ENCODE data around the gene NUDT16L1. TPM values are rescaled to one million over a fixed set of nuclear protein-coding genes. Genes with fewer than 3 reads are reported as not detected.
A peak's percentile ranks its signal among the peaks of the same experiment; 100 is the strongest.

NUDT16L1 gene
- total RNA-seq, 1 donor from 2014 or later, result 52.3 TPM

DNA sequence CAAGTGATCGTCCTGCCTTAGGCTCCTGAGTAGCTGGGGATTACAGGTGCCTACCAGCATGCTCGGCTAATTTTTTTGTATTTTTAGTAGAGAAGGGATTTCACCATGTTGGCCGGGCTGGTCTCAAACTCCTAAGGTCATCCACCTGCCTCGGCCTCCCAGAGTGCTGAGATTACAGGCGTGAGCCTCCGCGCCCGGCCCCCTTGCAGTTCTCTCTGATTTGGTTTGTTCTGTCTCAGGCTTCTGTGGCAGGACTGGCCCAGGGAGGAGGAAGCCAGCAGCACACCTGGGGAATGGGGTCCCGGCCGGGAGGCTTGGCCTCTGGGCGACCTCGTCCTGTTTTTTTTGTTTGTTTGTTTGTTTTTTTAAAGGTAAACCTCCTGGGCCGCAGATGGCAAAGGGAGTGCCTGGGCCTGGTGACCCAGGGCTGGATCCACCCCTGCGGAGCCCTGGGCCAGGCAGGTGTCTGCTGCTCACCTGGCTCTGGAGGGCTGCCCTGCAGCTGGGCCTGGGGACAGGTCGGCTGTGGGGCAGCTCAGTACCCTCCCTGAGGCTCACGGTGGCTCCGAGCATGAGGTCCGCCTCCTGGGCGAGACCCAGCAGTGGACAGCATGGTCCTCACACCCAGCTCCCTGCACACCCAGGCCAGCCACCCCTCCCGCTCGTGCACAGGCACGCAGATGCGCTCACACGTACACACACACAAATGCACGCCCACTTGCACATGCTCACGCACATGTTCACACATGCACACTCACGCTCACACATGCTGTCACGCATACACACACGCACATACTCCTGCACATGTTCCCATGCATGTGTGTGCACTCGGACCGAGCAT lies 3.3 kb upstream of the NUDT16L1 start:
- intact Hi-C loops (cut with DNase I), result loop anchor here (10.0 kb wide), 1 partner anchor 265 kb away; the partner anchor contains the start of gene SEC14L5
- no peak for ATAC-seq

DNA sequence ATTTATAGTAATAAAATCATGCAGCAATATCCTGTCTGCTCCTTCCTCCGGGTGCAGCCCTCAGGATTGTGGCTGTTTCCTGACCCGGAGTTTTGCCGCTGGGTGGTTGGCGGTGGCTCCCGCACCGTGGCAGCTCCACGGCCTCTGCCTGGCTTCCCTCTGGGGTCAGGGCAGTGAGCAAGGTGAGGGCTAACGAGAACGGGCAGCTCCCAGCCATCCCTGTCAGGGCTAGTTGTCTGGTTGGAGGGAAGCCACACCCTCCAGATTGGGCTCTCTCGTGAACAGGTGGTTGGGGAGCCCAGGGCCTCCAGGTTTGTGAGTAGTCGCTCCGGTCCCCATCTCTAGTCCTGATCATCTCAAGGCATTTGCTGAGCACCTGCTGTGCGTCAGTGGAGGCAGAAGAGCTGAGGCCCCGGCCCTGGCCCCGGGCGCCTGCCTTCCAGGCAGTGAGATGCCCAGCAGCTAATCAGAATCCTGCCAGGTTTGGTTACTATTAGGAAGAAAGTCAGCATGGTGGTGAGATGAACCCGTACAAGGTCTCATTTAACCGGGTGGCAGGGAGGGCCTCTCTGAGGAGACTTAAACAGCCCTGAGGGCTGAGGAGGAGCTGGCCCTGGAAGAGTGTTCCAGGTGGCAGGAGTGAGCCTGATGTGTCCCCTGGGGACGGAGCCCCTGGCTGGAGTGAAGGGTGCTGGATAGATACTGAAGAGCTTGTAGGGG lies 2.3 kb upstream of the NUDT16L1 start:
- peak; percentile 49 for DNase-seq (ENCODE audit: missing footprints)
- intact Hi-C loops (cut with DNase I), result loop anchor here (10.0 kb wide), 1 partner anchor 264 kb away; the partner anchor contains the start of gene SEC14L5
- no peak for ATAC-seq

More for the DNA sequence above, 3.3 kb upstream of the NUDT16L1 start:
- peak; percentile 48 for DNase-seq (ENCODE audit: missing footprints)

DNA sequence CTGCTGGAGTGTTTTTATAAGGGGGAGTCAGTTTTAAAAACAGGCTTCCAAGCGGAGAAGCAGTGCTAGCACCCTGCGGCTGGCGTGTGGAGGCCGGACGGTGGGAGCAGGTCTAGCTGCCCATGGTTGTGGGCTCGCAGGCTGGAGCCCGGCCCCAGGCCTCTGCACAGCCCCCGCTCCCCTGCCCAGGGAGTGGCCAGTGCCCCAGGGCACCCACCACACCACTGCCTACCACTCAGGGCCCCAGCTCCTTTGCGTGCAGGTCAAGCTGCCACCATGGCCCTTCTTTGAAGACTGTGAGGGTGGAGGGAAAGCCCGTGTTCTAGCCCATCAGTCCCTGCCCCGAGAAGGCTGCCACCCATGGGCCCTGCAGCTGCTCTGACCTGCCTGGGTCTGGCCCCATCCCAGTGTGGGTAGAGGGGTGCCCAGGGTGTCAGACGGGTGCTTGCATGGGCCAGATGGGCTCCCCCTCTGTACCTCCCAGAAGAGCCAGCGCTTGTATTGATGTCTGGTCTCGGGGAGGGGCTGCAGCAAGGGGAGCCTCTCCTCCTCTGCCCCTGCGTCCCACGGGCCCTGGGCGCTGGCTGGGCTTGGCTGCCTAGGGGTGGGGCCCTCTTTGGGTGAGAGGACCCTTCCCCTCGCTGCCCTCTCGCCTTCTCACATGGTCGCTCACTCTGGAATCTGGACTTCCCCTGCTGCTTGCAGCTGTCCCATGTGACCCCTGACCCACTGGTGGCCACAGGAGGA lies 1.5 kb upstream of the NUDT16L1 start:
- intact Hi-C loops (cut with DNase I), result loop anchor here (10.0 kb wide), 1 partner anchor 263 kb away; the partner anchor contains the start of gene SEC14L5
- ATAC-seq, result no peak
- DNase-seq (ENCODE audit: missing footprints), result peak; percentile 51

DNA sequence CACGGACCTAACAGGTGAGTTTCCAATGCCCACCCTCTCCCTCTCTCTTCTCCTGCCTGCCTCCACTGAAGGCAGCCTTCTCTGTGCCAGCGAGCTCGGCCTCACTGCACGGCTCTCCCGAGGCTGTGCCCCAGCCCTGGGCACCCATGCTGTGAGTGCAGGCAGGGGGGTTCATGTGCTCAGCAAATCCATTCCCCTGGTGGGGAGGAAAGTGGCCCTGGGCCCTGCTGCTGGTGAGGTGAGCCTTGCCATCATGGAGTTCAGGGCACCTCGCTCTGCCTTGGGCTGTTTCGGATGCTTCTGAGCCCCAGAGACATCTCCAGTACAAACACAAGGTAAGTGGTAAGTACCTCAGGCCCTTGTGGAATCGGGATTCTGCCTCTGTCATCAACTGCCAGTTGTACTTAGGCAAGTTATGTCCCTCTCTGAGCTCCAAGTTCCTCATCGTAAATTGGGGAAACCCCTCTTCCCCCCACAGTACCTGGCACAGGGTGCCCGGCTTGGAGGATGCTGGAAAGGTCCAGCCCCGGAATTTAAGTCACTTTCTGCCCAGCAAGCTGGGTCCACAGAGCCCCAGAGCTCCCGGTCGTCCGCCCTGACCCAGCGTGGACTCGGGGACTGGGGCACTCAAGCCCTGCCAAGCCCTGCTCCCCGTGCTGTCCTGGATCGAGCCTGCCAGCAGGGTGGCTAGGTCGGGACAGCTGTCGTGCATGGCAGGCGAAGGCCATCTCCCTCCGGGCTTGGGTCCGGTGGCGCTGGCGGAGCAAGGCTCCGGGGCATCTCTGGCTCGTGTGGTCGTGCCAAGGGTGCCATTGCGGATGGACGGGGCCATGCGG lies 684 bp upstream of the NUDT16L1 start:
- peak; percentile 2 for ATAC-seq
- no peak for DNase-seq (ENCODE audit: missing footprints)
- intact Hi-C loops (cut with DNase I), result loop anchor here (10.0 kb wide), 1 partner anchor 262 kb away; the partner anchor contains the start of gene SEC14L5

DNA sequence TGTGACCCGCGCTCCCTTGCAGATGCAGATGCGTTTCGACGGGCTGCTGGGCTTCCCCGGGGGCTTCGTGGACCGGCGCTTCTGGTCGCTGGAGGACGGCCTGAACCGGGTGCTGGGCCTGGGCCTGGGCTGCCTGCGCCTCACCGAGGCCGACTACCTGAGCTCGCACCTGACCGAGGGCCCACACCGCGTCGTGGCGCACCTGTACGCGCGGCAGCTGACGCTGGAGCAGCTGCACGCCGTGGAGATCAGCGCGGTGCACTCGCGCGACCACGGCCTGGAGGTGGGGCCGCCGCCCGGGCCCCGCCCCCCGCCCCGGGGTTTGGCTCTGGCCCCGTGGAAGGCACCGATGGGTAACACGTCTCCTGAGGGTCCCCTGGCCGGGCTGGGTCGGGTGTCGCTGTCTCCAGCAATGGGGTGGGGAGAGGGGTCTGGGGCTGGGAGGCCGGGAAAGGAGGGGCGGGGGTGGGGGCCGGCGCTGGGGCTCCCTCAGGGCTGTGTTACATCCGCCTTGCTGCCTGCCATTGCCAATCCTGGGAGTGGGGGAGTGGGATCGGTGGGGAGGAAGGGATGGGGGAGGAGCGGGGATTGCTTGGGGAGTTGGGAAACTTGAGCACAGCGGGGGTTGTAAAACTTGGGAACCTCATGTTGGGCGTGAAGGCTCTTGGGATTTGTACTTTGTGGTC lies 737 bp downstream of the NUDT16L1 start:
- DNase-seq (ENCODE audit: missing footprints) (no peak), ATAC-seq (peak; percentile 12)
- intact Hi-C loops (cut with DNase I), result loop anchor here (10.0 kb wide), 1 partner anchor 261 kb away; the partner anchor contains the start of gene SEC14L5

DNA sequence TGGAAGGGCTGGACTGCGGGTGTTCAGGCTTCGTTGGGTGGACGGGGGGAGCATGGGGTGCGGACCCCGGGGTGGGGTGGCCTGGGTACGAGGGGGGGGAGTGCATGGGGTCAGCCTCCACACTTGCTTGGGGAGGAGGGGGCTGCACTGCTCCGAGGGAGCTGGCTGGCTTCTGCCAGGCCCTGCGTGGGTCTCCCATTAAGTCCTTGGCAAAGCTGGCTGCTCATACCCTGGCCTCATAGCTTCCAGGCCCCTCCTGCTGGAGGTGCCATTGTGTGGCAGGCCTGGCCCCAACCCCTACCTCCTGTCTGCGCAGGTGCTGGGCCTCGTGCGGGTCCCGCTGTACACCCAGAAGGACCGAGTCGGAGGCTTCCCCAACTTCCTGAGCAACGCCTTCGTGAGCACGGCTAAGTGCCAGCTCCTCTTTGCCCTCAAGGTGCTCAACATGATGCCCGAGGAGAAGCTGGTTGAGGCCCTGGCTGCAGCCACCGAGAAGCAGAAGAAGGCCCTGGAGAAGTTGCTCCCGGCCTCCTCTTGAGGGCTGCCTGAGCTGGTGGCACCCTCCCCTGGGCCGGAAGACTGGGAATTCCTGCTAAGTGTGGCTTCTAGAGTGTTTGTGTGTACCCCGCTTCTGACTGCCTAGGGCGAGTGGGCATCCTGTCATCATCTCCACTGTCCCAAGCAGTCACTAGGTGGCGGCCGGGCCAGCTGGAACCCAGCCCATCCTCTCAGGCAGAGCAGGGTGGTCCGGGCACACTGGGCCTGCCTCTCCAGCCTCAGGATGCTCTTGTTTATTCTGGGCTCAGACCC lies 1.5 kb downstream of the NUDT16L1 start:
- intact Hi-C loops (cut with DNase I), result loop anchor here (10.0 kb wide), 1 partner anchor 260 kb away; the partner anchor contains the start of gene SEC14L5
- DNase-seq (ENCODE audit: missing footprints) (peak; percentile 71), ATAC-seq (no peak)

DNA sequence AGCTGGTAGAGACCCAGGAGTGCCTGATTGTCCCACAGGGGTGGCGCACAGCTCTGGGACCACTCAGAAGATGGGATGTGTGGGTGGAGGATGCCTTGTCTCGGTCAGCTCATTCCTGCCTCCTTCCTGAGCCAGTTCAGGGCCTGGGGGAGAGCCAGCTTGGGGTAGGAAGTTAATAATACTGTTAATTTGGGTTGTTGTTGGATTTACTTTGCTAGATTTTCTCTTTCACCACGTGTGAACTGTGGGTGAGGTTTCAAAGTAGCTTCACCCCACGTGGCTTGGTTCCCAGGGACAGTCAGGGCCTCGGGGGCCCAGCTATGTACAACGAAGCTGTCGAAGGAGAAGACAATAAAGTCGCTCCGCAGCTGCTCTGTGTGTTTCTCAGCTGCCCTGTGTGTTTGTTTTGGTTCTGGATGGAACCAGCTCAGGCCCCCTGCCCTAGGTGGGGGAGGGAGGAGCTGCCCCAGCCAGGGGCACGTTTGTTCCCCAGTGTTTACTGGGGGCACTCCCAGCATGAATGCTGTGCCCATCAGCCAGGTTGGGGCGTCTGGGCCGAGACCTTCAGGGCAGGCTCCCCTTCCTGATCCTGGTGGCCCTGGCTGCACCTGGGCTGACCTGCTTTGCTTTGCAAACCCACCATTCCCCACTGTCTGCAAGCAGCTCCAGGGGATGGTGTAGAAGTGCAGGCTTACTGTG lies 2.3 kb downstream of the NUDT16L1 start:
- no peak for ATAC-seq
- intact Hi-C loops (cut with DNase I), result loop anchor here (10.0 kb wide), 1 partner anchor 259 kb away; the partner anchor contains the start of gene SEC14L5
- no peak for DNase-seq (ENCODE audit: missing footprints)

DNA sequence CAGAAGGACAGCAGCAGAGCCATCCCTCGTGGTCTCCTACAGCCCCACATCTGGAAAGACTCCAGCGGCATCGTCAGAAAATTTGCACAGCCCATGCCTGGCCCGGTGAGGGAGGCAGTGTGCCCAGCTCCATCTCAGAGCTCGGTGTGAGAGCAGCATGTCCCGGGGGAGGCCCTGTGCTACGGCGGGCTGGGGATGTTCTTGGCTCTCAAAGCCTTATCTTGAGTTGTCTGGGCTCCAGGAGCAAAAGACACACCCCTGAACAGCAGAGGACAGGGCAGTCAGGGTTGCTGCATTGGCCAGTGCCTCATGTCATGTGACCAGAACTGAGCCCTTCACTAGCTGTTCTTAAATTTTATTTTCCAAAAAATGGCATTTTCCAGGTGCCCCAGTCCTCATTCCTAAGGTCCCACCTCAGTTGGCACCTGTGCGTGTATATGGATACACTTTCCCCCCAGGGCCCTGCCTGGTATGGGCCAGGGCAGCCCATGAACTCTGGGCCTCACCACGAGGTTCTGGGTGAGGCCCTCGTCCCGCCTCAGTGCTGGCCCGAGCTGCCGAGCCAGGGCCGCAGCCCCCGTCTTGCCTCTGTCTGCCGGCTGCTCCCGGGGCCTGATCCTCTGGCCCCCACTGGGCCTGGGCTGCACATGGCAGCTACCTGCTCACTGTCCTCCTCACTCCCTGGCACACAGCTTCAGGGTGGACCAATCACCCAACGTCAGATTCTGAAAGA lies 3.0 kb downstream of the NUDT16L1 start:
- ATAC-seq (peak; percentile 37), DNase-seq (ENCODE audit: missing footprints) (peak; percentile 78)
- intact Hi-C loops (cut with DNase I), result loop anchor here (10.0 kb wide), 1 partner anchor 258 kb away; the partner anchor contains the start of gene SEC14L5

DNA sequence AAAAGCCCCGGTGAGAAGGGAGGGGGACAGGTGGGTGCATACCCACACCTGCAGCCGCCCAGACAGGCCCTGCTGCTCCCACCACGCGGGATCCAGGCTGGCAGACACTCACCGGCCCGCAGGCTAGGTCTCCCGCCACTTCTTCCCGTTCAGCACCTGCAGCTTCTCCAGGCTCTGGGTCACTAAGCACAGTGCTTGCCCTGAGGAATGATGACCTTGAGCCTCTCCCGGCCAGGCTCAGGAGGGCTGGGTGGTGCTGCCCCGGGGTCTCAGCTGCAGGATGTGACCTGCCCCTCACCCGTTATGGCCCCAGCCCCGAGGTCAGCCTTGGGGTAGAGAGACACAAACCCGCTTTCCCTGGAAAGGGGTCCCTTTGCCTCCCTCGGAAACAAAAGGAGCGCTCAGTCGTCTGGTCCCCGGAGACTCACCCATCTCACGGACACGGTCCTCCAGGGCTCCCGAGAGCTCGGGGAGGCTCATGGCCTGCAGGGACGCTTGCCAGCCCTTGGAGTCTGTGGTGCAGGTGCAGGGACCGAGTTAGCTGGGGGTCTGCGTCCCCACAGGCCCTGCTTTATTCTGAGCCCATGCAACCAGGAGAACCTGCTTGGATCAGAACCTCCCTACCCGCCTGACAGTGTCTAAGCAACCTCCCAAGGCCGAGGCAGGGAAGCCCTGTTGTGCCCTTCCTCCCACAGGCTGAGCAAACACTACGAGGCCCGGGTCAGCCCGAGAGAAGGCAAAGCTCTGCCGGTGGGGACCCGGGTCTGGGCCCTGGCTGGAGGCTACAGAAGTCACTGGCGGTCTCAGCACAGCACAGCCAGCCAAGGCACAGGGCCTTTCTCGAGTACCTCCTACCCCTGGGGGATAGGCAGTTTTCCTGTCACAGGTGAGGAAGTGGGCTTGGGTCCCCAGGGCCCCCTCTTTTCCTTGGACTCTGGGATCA lies 3.8 kb downstream of the NUDT16L1 start:
- intact Hi-C loops (cut with DNase I), result loop anchor here (10.0 kb wide), 1 partner anchor 258 kb away; the partner anchor contains the start of gene SEC14L5
- DNase-seq (ENCODE audit: missing footprints), result no peak
- no peak for ATAC-seq

DNA sequence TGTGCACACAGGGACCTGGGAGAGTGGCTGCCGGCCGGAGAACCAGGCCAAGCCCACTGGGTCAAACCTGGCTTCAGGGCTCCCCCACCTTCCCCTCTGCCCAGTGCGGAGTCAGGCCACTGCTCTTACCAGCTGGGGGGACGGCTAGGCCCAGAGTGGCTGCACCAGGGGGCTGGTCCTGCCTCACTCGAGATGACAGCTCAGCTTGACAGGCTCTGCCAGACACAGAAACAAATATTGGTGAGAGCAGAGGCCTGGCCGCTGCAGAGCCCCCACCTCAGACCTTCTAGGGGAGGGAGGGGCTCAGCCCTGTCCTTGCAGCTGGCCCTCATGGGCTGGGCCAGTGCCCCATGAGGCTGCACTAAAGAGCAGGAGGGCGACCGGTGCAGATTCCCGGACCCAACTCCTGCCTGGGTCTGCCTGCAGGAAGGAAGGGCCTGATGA lies 4.5 kb downstream of the NUDT16L1 start:
- intact Hi-C loops (cut with DNase I), result loop anchor here (10.0 kb wide), 1 partner anchor 257 kb away; the partner anchor contains the start of gene SEC14L5
- DNase-seq (ENCODE audit: missing footprints) (no peak), ATAC-seq (no peak)

DNA sequence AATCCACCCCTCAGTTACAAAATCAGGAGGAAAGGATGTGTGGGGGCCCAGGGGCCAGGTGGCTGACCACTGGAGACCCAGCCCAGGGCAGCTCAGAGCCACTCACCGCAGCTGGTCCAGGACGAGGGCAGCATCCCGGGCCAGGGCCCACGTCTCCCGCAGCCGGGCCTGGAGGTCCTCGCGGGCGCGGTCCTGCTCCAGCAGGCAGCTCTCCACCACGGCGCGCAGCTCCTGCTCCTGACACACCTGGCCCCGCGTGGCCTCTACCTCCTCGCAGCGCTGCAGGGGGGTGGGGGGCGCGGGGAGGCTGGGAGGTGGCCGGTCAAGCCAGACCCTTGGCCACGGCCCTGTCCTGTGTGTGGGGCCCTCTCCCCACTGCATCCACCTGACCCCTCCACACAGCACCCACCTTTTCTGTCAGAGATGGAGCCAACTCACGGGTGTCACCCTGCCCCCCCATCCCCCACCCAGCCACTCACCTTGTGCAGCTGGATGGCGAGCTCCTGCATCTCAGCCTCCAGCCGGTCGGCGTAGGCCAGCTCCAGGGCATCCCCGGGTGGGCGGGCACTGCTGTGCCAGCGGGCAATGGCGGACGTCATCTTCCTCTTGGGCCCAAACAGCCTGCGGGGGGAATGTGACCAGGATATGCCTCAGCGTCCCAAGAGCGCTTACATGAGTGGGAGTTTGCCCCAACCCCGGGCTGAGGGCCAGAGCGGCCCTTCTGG lies 5.1 kb downstream of the NUDT16L1 start:
- DNase-seq (ENCODE audit: missing footprints), result no peak
- intact Hi-C loops (cut with DNase I), result loop anchor here (10.0 kb wide), 1 partner anchor 256 kb away; the partner anchor contains the start of gene SEC14L5
- no peak for ATAC-seq

DNA sequence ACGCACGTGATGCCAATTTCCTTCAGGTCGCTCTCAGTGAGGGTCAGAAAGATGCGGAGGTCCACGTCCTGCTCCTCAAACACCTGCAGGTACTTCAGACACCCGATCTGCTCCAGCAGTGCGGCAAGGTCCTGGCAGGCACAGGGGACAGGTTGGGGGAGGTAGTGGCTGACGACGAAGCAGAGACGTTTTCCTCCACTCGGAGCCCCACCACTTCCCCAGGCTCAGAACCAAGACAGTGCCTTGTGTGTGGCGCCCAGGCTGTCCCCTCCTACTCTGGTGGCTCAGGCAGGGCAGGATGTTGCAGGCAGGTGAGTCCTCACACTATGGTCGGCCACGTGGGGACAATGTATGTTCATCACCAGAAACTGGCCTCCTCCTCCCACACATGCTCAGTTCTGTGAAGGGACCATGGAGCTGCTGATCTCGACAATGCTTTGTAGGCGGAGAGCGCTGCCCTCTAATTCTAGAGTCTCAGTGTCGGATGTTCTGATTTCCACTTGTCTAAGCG lies 5.7 kb downstream of the NUDT16L1 start:
- no peak for ATAC-seq
- intact Hi-C loops (cut with DNase I), result loop anchor here (10.0 kb wide), 1 partner anchor 256 kb away; the partner anchor contains the start of gene SEC14L5
- DNase-seq (ENCODE audit: missing footprints), result no peak

DNA sequence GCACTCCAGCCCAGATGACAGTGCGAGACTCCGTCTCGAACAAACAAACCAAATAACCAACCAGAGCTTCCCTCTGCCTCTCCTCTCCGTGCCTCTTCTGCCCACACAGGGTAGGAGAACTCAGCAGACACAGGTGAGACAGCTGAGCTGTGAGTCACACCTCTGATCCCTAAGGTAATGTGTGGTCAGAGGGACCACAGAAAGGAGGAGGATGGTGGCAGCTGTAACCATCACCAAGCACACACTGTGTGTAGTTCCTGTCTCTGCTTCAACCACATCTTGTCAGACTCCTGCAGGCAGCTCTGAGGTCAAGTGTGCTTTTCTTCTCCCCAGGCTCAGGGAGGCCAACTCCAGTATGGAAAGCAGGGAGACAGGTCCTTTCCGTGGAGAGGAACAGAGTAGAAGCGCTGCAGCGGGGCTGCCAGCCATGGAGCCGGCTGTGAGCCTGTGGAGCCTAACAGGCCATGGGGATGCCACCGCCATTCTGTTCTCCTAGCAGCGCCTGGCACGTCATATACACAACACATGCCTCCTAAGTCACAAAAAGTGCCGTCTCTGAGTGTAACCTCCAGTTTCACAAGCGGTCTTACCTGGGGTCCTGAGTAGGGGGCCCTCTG lies 7.1 kb downstream of the NUDT16L1 start:
- DNase-seq (ENCODE audit: missing footprints), result no peak
- intact Hi-C loops (cut with DNase I), result no loop called here
- ATAC-seq, result no peak
